ENCODE measurements around the gene NEDD4L.
A peak's percentile ranks its signal among the peaks of the same experiment; 100 is the strongest.

DNA sequence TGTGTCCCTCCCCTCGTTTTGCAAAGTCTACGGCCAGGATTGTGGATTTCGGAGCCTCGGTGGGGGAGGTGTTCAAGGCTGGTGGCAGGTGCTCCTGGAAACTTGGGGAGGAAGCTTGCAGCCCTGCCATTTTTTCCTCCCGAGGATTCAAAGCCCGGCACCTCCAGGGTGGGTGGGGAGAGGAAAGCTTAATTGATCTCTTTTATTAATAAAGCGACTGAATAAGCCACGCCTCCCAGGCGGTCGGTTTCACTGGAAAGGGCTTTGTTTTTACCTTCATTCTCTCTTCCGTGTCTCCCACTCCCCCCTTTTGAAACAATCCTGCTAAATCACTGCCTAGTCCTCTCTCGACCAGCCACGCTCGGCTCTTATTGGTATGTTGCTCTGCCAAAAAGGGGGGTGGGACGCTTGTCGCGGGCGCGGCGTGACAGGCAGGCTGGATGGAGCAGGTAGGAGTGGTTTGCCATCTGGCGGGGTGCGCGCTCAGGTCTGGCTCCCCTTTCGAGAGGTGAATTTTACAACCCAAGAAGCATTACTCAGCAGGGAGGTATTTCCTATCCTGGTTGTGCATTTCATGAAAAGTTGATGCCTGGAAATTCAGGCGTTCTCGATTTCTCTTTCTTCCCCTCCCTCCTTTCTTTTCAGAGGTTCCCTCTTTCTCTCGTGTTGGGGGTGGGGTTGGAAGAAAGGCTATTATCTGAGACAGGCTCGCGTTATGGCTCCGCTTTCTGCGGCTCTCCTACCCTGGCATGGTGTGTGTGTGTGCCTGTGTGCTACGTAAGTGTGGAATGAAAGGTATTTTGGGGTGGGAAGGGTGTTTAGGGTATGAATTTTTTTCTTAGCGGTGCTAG, 1.4 kb downstream of the NEDD4L start:
- TF ChIP-seq EZH2phosphoT487 (IDR thresholded peaks at IDR 0.05; ENCODE audit: borderline replicate concordance, low read depth) = no peak
- TF ChIP-seq, protein P1, sequence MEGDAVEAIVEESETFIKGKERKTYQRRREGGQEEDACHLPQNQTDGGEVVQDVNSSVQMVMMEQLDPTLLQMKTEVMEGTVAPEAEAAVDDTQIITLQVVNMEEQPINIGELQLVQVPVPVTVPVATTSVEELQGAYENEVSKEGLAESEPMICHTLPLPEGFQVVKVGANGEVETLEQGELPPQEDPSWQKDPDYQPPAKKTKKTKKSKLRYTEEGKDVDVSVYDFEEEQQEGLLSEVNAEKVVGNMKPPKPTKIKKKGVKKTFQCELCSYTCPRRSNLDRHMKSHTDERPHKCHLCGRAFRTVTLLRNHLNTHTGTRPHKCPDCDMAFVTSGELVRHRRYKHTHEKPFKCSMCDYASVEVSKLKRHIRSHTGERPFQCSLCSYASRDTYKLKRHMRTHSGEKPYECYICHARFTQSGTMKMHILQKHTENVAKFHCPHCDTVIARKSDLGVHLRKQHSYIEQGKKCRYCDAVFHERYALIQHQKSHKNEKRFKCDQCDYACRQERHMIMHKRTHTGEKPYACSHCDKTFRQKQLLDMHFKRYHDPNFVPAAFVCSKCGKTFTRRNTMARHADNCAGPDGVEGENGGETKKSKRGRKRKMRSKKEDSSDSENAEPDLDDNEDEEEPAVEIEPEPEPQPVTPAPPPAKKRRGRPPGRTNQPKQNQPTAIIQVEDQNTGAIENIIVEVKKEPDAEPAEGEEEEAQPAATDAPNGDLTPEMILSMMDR (IDR thresholded peaks at IDR 0.05) = no peak
- TF ChIP-seq, protein P2, sequence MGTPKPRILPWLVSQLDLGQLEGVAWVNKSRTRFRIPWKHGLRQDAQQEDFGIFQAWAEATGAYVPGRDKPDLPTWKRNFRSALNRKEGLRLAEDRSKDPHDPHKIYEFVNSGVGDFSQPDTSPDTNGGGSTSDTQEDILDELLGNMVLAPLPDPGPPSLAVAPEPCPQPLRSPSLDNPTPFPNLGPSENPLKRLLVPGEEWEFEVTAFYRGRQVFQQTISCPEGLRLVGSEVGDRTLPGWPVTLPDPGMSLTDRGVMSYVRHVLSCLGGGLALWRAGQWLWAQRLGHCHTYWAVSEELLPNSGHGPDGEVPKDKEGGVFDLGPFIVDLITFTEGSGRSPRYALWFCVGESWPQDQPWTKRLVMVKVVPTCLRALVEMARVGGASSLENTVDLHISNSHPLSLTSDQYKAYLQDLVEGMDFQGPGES (IDR thresholded peaks at IDR 0.05; ENCODE audit: low read depth, low read length) = no peak
- TF ChIP-seq EP300 (IDR thresholded peaks at IDR 0.05; ENCODE audit: borderline replicate concordance in 1 of 2, low read depth in 1 of 2, low read length in 1 of 2) = no peak
- no peak for TF ChIP-seq RXRA (IDR thresholded peaks at IDR 0.05; ENCODE audit: borderline replicate concordance, low read depth)
- peak; percentile 14; the same call in 1 of the 2 replicates for TF ChIP-seq MXI1 (IDR thresholded peaks at IDR 0.05; ENCODE audit: low read depth, low read length)
- no peak for TF ChIP-seq POLR2AphosphoS5 (IDR thresholded peaks at IDR 0.05; ENCODE audit: low read depth, low read length)

All from SK-N-SH (cell line).